LNCAP (cell line): Measurements from ENCODE around the gene GRAP2.

ENCODE experiments used
- CTCF ChIP-seq: fragments of 450-650 bp; IDR thresholded peaks from 2 replicates; pipeline ENCODE4 v1.5.1; 2017; ENCODE audit warnings: mild to moderate bottlenecking

The GRAP2 gene

DNA sequence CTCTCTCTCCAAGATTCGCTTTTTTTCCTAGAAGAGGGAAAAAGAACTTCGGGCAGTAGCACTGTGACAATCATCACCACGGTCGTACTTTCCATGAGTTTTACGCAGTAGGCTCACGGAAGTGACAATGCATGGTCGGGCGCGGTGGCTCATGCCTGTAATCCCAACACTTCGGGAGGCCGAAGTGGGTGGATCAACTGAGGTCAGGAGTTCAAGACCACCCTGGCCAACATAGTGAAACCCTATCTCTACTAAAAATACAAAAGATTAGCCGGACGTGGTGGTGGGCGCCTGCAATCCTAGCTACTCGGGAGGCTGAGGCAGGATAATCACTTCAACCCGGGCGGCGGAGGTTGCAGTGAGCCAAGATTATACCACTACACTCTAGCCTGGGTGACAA lies 23.4 kb downstream of the GRAP2 start:
- TF ChIP-seq CTCF: no peak

DNA sequence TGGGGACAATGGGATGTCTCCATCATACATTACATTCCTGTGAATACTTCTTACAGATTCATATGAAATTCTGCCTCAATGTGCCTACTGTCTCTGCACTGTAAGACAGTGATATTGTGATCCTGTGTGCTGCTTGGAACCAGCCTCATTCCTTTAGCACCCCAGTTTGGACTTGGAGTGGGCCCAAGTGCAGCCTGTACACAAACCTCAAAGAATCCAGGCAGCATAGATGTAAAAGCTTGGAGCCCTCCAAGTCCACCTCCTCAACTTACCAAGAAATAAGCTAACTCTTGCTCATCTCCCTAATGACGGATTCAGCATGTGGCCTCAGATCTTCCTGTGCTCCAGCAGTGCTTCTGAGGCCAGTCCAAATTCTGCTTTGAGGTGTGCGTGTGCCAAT lies 24.4 kb downstream of the GRAP2 start:
- TF ChIP-seq CTCF: no peak

GRCh38 chr22:39925909-39926679 lies 25.2 kb downstream of the GRAP2 start:
- no peak for TF ChIP-seq CTCF

DNA sequence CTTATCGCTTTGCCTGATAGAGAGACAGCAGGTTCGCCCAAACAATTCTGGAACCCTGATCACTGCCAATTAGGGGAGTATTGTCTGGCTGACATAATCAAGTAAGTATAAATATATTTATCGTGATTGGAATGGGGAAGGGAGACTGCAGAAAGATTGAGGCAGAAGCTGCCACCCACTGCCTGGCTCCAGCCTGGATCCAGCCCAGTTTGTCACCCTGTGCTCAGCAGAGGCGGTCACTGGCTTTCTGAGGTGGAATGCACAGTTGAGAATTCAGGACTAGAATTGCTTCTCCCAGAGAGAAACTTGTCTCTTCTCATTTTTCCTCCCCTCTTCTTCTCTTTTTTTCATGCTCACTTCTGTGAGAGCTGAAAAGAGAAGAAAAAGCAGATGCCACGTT lies 25.9 kb downstream of the GRAP2 start:
- no peak for TF ChIP-seq CTCF

- TF ChIP-seq CTCF: no peak; the same call in 1 of the 2 replicates
These were observed 26.7 kb downstream of the GRAP2 start for GRCh38 chr22:39927544-39927943.

GRCh38 chr22:39928536-39929520 lies 27.9 kb downstream of the GRAP2 start:
- no peak for TF ChIP-seq CTCF

GRCh38 chr22:39931251-39931650 lies 30.4 kb downstream of the GRAP2 start:
- no peak for TF ChIP-seq CTCF
